VCaP (cell line): ENCODE data around the gene EIF1.
A peak's percentile ranks its signal among the peaks of the same experiment; 100 is the strongest.
"Not testable (repeated sequence)": the region's sequence is repeated elsewhere in the genome, so short reads cannot be mapped to it uniquely, and the experiment has no call there.

Source experiments
- H3K27ac ChIP-seq: fragments of 450-650 bp; 2 replicates; pipeline ENCODE4 v1.5.1; 2017
- TF ChIP-seq, protein P1 (sequence below): fragments of 450-650 bp; conservative IDR thresholded peaks from 2 replicates; pipeline ENCODE4 v1.5.1; 2017; ENCODE audit warnings: mild to moderate bottlenecking, moderate library complexity

Gene EIF1

GRCh38 chr17:41684035-41684434 lies 4.7 kb upstream of the EIF1 start:
- no peak overlapping the region for H3K27ac ChIP-seq
- TF ChIP-seq, protein P1, sequence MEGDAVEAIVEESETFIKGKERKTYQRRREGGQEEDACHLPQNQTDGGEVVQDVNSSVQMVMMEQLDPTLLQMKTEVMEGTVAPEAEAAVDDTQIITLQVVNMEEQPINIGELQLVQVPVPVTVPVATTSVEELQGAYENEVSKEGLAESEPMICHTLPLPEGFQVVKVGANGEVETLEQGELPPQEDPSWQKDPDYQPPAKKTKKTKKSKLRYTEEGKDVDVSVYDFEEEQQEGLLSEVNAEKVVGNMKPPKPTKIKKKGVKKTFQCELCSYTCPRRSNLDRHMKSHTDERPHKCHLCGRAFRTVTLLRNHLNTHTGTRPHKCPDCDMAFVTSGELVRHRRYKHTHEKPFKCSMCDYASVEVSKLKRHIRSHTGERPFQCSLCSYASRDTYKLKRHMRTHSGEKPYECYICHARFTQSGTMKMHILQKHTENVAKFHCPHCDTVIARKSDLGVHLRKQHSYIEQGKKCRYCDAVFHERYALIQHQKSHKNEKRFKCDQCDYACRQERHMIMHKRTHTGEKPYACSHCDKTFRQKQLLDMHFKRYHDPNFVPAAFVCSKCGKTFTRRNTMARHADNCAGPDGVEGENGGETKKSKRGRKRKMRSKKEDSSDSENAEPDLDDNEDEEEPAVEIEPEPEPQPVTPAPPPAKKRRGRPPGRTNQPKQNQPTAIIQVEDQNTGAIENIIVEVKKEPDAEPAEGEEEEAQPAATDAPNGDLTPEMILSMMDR, result no peak

GRCh38 chr17:41685753-41686152 lies 2.9 kb upstream of the EIF1 start:
- not testable (repeated sequence) for H3K27ac ChIP-seq

DNA sequence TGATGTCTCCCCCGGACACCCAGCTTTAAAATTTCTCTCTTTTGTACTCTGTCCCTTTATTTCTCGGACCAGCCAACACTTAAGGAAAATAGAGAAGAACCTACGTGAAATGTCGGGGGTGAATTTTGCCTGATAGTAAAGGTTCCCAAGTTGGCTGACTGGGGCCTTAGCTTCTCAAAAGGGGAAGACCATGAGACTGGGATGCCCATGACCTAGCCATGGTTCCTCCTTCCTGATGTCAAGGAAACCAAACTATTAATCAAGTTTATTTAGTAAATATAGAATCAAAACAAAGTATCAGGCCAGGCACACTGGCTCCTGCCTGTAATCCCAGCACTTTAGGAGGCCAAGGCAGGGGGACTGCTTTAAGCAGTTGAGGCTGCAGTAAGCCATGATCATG lies 2.4 kb upstream of the EIF1 start:
- TF ChIP-seq, protein P1, result no peak
- H3K27ac ChIP-seq, result no peak overlapping the region

GRCh38 chr17:41687828-41688640 lies 651 bp upstream of the EIF1 start:
- peak overlapping the region; percentile 98 for H3K27ac ChIP-seq
- TF ChIP-seq, protein P1, result peak; percentile 65

DNA sequence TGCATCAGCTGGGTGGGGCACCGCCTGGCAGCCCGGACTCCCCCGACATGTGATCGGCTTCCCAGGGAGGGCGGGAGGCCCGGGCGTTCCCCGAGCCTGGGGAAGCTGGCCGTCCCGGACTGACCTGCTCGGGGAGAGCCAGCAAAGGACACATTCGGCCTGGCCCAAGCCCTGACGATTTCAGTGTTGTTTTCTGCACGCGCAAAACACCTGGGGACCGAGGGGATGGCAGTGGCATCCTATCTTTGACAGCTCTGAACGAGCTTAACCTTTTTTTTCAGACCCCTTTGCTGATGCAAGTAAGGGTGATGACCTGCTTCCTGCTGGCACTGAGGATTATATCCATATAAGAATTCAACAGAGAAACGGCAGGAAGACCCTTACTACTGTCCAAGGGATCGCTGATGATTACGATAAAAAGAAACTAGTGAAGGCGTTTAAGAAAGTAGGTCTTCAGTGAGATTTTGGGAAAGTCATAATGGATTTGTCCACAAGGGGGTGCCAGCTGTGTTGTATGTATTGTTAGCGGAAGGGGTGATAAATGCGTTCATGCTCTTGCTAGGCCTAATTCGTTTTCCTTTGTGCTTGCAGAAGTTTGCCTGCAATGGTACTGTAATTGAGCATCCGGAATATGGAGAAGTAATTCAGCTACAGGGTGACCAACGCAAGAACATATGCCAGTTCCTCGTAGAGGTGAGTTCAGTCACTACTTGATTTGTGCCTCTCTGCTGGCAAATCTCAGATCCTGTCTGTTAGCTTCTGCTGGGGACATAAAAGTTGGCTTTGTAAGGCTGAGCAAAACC lies 1.0 kb downstream of the EIF1 start:
- TF ChIP-seq, protein P1, result peak; percentile 84
- peak overlapping the region; percentile 98 for H3K27ac ChIP-seq

DNA sequence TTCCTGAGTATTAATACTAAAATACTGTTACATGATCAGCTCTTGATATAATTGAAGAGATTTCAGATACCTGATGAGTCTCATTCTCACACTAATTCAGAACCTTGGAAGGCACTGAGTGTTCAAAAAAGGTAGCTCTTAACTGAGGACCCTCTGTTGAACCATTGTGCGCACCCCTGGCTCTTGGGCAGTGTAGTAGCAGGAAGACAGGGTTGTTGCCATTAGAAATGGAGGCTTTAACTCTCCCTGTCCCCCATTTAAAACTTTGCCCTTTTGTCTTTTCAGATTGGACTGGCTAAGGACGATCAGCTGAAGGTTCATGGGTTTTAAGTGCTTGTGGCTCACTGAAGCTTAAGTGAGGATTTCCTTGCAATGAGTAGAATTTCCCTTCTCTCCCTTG lies 1.8 kb downstream of the EIF1 start:
- H3K27ac ChIP-seq, result peak overlapping the region; percentile 98
- TF ChIP-seq, protein P1, result no peak

DNA sequence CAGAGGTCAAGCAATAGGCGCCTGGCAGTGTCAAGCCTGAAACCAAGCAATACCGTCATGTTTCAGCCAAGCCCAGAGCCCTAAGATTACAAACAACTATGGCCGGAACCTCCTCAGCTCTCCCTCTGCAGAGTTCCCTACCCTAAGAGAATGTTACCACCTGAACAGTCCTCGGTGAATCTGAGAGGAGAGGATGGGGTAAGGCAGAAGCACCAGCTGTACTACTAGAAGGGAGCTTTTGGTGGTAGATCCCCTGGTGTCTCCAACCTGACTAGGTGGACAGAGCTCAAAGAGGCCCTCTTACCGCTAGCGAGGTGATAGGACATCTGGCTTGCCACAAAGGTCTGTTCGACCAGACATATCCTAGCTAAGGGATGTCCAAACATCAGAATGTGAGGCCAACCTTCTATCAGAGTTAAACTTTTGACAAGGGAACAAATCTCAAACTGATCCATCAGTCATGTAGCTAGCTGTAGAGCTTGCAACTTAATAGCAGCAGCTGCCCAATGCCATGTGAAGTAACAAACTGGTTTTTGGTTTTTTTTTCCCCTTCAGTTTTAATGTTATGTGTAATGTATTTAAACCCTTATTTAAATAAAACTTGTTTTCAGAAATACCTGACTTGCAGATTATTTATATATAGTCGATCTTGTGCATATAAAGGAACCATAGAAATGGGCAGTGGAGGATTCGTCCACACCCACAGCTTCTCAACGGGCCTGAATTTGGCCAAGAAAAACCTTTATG lies 2.5 kb downstream of the EIF1 start:
- TF ChIP-seq, protein P1, result no peak
- H3K27ac ChIP-seq, result peak overlapping the region; percentile 98
